WTC11 (cell line): ENCODE data around the gene GABPB1.

Experiments used
- CREB1 ChIP-seq: sonication (generic); formaldehyde crosslinking; IDR thresholded peaks from 2 replicates; pipeline ENCODE4 v1.8.0; 2023; ENCODE audit warnings: mild to moderate bottlenecking, missing genetic modification reagents
- JUN ChIP-seq: sonication (generic); formaldehyde crosslinking; IDR thresholded peaks from 2 replicates; pipeline ENCODE4 v1.8.0; 2023; ENCODE audit warnings: mild to moderate bottlenecking, missing genetic modification reagents
- SP1 ChIP-seq: sonication (generic); formaldehyde crosslinking; conservative IDR thresholded peaks from 2 replicates; pipeline ENCODE4 v1.8.1; 2022; ENCODE audit warnings: missing genetic modification reagents
- ZNF121 ChIP-seq: sonication (generic); formaldehyde crosslinking; IDR thresholded peaks from 2 replicates; pipeline ENCODE4 v1.8.0; 2023; ENCODE audit warnings: missing genetic modification reagents
- ZNF263 ChIP-seq: sonication (generic); formaldehyde crosslinking; IDR thresholded peaks from 2 replicates; pipeline ENCODE4 v1.8.1; 2022; ENCODE audit warnings: low read depth, mild to moderate bottlenecking, moderate library complexity, missing genetic modification reagents
- TF ChIP-seq, protein P1 (sequence below): fragments of 200-600 bp; IDR thresholded peaks from 2 replicates; pipeline ENCODE4 v1.8.0; 2022; ENCODE audit warnings: antibody characterized with exemption
- TF ChIP-seq, protein P2 (sequence below): sonication (generic); formaldehyde crosslinking; IDR thresholded peaks from 2 replicates; pipeline ENCODE4 v1.8.1; 2022; ENCODE audit warnings: missing genetic modification reagents, borderline replicate concordance
- TF ChIP-seq, protein P3 (sequence below): sonication (generic); formaldehyde crosslinking; IDR thresholded peaks from 2 replicates; pipeline ENCODE4 v1.8.0; 2022; ENCODE audit warnings: mild to moderate bottlenecking, missing genetic modification reagents

DNA sequence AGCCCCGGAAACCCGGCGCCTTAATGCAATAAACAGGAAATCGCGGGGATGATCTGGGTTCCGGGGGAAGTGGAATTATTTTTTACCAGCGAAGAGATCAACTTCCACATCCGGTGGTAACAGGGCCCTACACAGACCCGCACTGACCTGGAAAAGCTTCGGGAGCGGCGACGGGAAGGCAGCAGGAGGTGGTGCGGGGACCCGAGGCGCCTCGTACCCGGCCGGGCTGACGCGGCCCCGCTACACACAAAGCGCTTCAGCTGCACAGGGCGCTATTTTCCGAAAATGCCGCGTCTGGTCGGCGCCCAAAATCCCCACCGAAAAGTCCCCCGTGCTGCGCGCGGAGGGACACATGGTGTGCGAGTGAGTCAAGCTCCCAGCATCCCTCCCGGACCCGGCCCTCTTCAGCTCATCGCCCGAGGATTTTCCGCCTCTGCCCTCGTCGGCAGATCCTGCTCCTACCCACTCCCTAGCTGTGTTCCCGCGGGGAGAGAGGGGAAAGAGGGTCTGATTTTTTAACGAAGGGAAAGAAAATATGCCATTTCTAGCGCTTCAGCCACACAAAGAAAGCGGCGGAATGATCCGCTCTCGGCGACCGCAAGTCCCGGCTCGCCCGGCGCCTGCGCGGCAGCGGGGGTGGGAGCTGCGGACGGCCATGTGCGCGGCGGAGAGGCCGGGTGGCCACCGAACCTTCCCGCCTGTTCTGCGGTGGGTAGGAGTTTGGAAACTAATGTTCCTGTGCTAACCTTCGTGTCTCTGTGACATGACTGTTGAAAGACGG, at the start of gene GABPB1:
- TF ChIP-seq, protein P1, sequence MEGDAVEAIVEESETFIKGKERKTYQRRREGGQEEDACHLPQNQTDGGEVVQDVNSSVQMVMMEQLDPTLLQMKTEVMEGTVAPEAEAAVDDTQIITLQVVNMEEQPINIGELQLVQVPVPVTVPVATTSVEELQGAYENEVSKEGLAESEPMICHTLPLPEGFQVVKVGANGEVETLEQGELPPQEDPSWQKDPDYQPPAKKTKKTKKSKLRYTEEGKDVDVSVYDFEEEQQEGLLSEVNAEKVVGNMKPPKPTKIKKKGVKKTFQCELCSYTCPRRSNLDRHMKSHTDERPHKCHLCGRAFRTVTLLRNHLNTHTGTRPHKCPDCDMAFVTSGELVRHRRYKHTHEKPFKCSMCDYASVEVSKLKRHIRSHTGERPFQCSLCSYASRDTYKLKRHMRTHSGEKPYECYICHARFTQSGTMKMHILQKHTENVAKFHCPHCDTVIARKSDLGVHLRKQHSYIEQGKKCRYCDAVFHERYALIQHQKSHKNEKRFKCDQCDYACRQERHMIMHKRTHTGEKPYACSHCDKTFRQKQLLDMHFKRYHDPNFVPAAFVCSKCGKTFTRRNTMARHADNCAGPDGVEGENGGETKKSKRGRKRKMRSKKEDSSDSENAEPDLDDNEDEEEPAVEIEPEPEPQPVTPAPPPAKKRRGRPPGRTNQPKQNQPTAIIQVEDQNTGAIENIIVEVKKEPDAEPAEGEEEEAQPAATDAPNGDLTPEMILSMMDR, result no peak
- no peak; the same call in none of the 2 replicates for TF ChIP-seq SP1 (CRISPR knock-in tag)
- TF ChIP-seq ZNF263, result 0 out of 2 replicates have a peak, but pooled peaks have one; percentile 40
- TF ChIP-seq, protein P2, sequence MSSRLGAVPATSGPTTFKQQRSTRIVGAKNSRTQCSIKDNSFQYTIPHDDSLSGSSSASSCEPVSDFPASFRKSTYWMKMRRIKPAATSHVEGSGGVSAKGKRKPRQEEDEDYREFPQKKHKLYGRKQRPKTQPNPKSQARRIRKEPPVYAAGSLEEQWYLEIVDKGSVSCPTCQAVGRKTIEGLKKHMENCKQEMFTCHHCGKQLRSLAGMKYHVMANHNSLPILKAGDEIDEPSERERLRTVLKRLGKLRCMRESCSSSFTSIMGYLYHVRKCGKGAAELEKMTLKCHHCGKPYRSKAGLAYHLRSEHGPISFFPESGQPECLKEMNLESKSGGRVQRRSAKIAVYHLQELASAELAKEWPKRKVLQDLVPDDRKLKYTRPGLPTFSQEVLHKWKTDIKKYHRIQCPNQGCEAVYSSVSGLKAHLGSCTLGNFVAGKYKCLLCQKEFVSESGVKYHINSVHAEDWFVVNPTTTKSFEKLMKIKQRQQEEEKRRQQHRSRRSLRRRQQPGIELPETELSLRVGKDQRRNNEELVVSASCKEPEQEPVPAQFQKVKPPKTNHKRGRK (CRISPR knock-in tag), result no peak
- peak; percentile 75; the same call in 1 of the 2 replicates for TF ChIP-seq JUN
- TF ChIP-seq ZNF121 (CRISPR knock-in tag), result no peak
- TF ChIP-seq, protein P3, sequence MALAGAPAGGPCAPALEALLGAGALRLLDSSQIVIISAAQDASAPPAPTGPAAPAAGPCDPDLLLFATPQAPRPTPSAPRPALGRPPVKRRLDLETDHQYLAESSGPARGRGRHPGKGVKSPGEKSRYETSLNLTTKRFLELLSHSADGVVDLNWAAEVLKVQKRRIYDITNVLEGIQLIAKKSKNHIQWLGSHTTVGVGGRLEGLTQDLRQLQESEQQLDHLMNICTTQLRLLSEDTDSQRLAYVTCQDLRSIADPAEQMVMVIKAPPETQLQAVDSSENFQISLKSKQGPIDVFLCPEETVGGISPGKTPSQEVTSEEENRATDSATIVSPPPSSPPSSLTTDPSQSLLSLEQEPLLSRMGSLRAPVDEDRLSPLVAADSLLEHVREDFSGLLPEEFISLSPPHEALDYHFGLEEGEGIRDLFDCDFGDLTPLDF (CRISPR knock-in tag), result no peak
- no peak for TF ChIP-seq CREB1 (CRISPR knock-in tag)
